Neural crest cell (in vitro differentiated cells): ENCODE results near the gene TEX19. TPM values are rescaled to one million over a fixed set of nuclear protein-coding genes. Genes with fewer than 3 reads are reported as not detected.
"Not testable (repeated sequence)": the region's sequence is repeated elsewhere in the genome, so short reads cannot be mapped to it uniquely, and the experiment has no call there.

ENCODE experiments used
- DNase-seq: peaks from one replicate; pipeline ENCODE4 v3.0.0; 2021; ENCODE audit warnings: low read depth, mixed read lengths, low spot score
- H3K27ac Mint-ChIP-seq: one replicate; pipeline ENCODE4 v1.8.0; 2021; ENCODE audit warnings: mild to moderate bottlenecking, mixed read lengths; ENCODE audit not compliant: unreplicated experiment
- H3K27me3 Mint-ChIP-seq: 2 replicates; pipeline ENCODE4 v1.8.0; 2021; ENCODE audit warnings: low read depth, mild to moderate bottlenecking, mixed read lengths
- H3K36me3 Mint-ChIP-seq: 2 replicates; pipeline ENCODE4 v1.8.0; 2021; ENCODE audit warnings: low read depth, mild to moderate bottlenecking, mixed read lengths
- H3K4me1 Mint-ChIP-seq: 2 replicates; pipeline ENCODE4 v1.8.0; 2021; ENCODE audit warnings: mixed read lengths
- H3K4me3 Mint-ChIP-seq: one replicate; pipeline ENCODE4 v1.8.0; 2021; ENCODE audit warnings: mild to moderate bottlenecking, mixed read lengths
- H3K9me3 Mint-ChIP-seq: 2 replicates; pipeline ENCODE4 v1.8.0; 2021; ENCODE audit warnings: mixed read lengths
- total RNA-seq: library from RNA; stranded (reverse); gene quantifications from 2 replicates; pipeline ENCODE4 v1.2.1, GENCODE V29; 2021
- TF ChIP-seq, protein P1 (sequence below): fragments of 200-600 bp; sonication (generic); conservative IDR thresholded peaks from 2 replicates; pipeline ENCODE4 v1.5.0; 2021; ENCODE audit warnings: antibody characterized with exemption, mild to moderate bottlenecking

Gene TEX19
- total RNA-seq, 1 donor from 2014 or later, result 0.23 TPM

DNA sequence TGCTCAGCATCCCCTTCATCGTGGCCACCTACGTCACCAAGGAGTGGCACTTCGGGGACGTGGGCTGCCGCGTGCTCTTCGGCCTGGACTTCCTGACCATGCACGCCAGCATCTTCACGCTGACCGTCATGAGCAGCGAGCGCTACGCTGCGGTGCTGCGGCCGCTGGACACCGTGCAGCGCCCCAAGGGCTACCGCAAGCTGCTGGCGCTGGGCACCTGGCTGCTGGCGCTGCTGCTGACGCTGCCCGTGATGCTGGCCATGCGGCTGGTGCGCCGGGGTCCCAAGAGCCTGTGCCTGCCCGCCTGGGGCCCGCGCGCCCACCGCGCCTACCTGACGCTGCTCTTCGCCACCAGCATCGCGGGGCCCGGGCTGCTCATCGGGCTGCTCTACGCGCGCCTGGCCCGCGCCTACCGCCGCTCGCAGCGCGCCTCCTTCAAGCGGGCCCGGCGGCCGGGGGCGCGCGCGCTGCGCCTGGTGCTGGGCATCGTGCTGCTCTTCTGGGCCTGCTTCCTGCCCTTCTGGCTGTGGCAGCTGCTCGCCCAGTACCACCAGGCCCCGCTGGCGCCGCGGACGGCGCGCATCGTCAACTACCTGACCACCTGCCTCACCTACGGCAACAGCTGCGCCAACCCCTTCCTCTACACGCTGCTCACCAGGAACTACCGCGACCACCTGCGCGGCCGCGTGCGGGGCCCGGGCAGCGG lies 15.7 kb downstream of the TEX19 start:
- H3K36me3 Mint-ChIP-seq, result no peaks in the 10 kb centered on the region
- H3K9me3 Mint-ChIP-seq, result no peaks in the 10 kb centered on the region
- H3K27me3 Mint-ChIP-seq, result peaks cover 32% of the 10 kb centered on the region
- no peak for DNase-seq
- H3K27ac Mint-ChIP-seq, result no peak overlapping the region
- H3K4me1 Mint-ChIP-seq, result peaks cover 17% of the 10 kb centered on the region
- H3K4me3 Mint-ChIP-seq, result no peak overlapping the region
- TF ChIP-seq, protein P1, sequence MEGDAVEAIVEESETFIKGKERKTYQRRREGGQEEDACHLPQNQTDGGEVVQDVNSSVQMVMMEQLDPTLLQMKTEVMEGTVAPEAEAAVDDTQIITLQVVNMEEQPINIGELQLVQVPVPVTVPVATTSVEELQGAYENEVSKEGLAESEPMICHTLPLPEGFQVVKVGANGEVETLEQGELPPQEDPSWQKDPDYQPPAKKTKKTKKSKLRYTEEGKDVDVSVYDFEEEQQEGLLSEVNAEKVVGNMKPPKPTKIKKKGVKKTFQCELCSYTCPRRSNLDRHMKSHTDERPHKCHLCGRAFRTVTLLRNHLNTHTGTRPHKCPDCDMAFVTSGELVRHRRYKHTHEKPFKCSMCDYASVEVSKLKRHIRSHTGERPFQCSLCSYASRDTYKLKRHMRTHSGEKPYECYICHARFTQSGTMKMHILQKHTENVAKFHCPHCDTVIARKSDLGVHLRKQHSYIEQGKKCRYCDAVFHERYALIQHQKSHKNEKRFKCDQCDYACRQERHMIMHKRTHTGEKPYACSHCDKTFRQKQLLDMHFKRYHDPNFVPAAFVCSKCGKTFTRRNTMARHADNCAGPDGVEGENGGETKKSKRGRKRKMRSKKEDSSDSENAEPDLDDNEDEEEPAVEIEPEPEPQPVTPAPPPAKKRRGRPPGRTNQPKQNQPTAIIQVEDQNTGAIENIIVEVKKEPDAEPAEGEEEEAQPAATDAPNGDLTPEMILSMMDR, result no peak

DNA sequence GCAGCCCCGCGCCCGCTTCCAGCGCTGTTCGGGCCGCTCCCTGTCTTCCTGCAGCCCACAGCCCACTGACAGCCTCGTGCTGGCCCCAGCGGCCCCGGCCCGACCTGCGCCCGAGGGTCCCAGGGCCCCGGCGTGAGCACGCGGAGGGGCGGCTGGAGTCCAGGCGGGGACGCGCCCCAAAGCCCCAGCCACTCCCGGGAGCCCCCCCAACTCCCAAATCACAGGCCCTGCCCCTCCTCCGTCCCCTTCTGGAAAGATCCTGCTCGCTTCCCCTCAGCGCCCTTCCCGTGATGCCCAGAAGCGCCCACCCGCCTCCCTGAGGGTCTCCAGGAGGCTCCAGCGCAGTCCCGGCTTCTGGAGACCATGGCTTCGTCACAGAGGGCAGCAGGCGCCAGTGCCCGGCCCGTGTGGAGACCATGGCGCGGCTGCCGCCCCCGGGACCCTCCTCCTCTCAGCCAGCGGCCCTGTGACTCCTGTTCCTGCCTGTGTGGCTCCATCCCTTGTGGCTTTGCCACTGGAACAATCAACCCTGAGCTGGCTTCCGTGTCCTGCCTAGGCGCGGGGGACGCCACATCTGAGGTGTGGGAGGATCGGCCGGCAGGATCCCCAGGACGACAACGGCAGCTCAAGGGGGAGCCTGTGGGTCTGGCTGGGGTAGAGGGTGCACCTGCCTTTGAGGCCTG lies 16.5 kb downstream of the TEX19 start:
- no peaks in the 10 kb centered on the region for H3K9me3 Mint-ChIP-seq

DNA sequence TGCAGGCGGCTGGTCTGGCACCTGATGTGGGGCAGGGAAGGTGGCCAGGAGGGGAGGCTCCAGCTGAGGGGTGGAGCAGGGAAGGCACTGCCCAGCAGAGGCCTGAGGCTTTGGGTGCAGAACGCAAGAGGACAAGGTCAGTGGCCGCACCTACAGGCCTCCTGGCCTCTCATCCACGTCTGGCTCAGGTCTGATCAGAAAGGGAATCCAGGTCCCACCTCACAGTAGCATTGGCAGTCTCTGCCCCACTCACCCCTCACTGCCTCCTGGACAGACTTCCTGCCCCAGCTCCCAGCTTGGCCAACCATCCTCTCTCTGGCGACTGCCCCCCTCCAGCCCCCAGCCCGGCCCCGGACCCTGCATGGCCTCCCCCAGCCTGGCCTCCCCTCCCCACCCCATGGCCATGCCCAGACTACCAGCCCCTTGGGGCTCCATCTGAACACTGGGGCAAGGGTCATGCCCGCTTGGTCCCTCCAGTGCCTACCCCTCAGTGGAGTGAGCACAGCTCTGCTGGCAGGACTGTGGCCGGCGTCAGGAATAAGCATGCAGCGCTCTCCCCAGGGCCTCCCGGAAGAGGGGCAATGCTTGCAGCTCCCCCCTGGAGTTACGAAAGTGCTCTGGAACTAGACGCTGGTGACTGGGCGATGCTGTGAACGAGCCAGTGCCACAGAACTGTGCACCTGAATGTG lies 17.1 kb downstream of the TEX19 start:
- Mint-ChIP-seq H3K27me3 (peaks cover 27% of the 10 kb centered on the region), H3K9me3 (no peaks in the 10 kb centered on the region), H3K27ac (no peak overlapping the region), H3K36me3 (no peaks in the 10 kb centered on the region), H3K4me1 (peaks cover 22% of the 10 kb centered on the region), H3K4me3 (no peak overlapping the region)
- TF ChIP-seq, protein P1, result no peak
- no peak for DNase-seq

More for the DNA sequence above, 16.5 kb downstream of the TEX19 start:
- TF ChIP-seq, protein P1, result no peak
- DNase-seq, result no peak
- Mint-ChIP-seq H3K27ac (no peak overlapping the region), H3K4me1 (peaks cover 22% of the 10 kb centered on the region), H3K27me3 (peaks cover 32% of the 10 kb centered on the region), H3K36me3 (no peaks in the 10 kb centered on the region), H3K4me3 (no peak overlapping the region)

DNA sequence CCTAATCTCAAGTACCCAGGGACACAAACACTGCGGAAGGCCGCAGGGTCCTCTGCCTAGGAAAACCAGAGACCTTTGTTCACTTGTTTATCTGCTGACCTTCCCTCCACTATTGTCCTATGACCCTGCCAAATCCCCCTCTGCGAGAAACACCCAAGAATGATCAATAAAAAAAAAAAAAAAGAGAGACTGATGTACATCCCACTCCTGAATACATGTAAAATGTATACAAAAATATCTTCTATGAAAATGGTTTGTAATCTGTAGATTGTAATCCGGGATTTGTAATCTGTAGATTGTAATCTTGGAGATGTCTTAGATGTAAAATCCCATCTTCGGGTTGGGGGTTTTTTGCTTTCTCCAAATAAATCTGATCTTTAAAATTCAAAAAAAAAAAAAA lies 18.2 kb downstream of the TEX19 start:
- H3K4me1 Mint-ChIP-seq, result peaks cover 22% of the 10 kb centered on the region
- H3K4me3 Mint-ChIP-seq, result peak overlapping the region; percentile 44
- H3K27ac Mint-ChIP-seq, H3K9me3 Mint-ChIP-seq, H3K36me3 Mint-ChIP-seq, DNase-seq: not testable (repeated sequence)
- H3K27me3 Mint-ChIP-seq, result peaks cover 28% of the 10 kb centered on the region

DNA sequence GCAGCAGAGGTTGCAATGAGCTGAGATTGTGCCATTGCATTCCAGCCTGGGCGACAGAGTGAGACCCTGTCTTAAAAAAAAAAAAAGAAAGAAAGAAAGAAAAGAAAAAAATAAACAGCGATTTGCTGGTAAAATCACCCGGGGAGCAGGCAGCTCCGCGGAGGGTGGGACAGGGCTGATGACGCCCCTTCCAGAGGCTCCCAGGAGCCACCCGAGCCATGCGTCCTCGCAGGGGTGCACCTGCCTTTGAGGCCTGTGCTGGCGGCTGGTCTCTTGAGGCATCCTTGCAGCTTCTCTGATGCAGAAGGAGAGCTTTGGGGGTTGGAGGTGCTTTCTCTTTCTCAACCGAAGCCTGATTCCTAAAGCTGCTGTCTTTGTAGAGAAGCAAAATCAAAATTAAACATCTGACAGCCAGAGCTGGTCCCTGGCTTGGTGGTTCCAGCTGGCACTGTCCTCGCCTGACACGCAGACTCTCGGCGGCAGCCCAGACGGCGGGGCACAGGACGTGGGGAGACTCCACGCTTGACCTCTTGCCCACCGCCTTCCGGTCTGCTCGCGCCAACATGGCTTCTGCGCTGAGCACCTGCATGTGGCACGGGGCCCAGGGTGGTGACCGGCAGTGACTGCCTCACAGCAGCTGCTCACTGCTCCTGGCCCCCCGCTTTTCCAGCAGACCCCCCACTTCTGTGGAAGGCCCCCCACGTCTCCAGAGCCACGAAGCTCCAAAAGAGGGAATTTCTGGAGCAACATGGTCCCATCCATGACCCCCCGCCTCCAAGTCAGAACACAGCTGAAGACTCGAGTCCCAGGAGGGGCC lies 19.1 kb downstream of the TEX19 start:
- Mint-ChIP-seq H3K27me3 (peaks cover 20% of the 10 kb centered on the region), H3K9me3 (no peaks in the 10 kb centered on the region), H3K27ac (no peak overlapping the region), H3K4me1 (peaks cover 13% of the 10 kb centered on the region), H3K4me3 (no peak overlapping the region), H3K36me3 (no peaks in the 10 kb centered on the region)
- TF ChIP-seq, protein P1, result no peak
- no peak for DNase-seq
